Activated naive CD4-positive, alpha-beta T cell treated with anti-CD3 and anti-CD28 coated beads for 36 hours (primary cell): ENCODE measurements around the gene FASTK. TPM values are rescaled to one million over a fixed set of nuclear protein-coding genes. Genes with fewer than 3 reads are reported as not detected.

Experiments
- CTCF ChIA-PET: fragments of 350-600 bp; sonication (Branson Sonifier 250); formaldehyde crosslinking; loops from one replicate; lab custom pipeline; 2021; ENCODE audit warnings: antibody characterized with exemption; lab: Charles Lee
- DNase-seq: peaks from one replicate; pipeline ENCODE4 v3.0.0-alpha.2; 2020
- H3K27ac Mint-ChIP-seq: one replicate; pipeline ENCODE4 v1.8.0; 2021; ENCODE audit warnings: mild to moderate bottlenecking, mixed read lengths
- H3K27me3 Mint-ChIP-seq: one replicate; pipeline ENCODE4 v1.8.0; 2021; ENCODE audit warnings: low read depth, mixed read lengths
- H3K36me3 Mint-ChIP-seq: one replicate; pipeline ENCODE4 v1.8.0; 2021; ENCODE audit warnings: low read depth, mixed read lengths
- H3K4me1 Mint-ChIP-seq: one replicate; pipeline ENCODE4 v1.8.0; 2021; ENCODE audit warnings: low read depth, mixed read lengths
- H3K4me3 Mint-ChIP-seq: one replicate; pipeline ENCODE4 v1.8.0; 2021; ENCODE audit warnings: mild to moderate bottlenecking, moderate library complexity, mixed read lengths
- H3K9me3 Mint-ChIP-seq: one replicate; pipeline ENCODE4 v1.8.0; 2021; ENCODE audit warnings: mixed read lengths
- intact Hi-C: fragments of 100-400 bp; cut with micrococcal nuclease; formaldehyde crosslinking; loops from one replicate; pipeline ENCODE4 v1.15.1; 2023
- total RNA-seq, 2 experiments: library from RNA; stranded (reverse); gene quantifications; one replicate each; pipeline ENCODE4 v1.2.3, GENCODE V29; 2021

Gene FASTK
- total RNA-seq, 2 experiments from 2014 or later = 43.6 to 45.7 TPM

DNA sequence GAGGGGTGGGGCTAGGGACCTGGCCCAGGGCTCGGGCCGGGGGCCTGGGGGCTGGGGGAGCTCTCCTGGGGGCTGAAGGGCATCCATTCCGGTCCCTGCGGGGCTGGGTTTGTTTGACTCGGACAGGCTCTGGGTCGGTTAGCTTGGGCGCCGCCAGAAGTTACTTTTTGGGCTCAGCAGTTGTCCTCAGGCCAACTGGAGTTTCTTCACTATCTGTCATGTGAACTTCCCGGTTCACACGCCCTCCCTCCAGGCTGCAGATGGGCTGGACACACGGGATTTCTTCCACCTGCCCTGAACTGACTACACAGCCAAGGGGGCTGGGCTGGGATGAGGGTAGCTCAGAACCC is 17.4 kb downstream of the FASTK start:
- intact Hi-C loops = no loop called here
- Mint-ChIP-seq H3K27me3 (no peaks in the 10 kb centered on the region), H3K4me3 (no peak overlapping the region), H3K27ac (no peak overlapping the region), H3K4me1 (peaks cover 24% of the 10 kb centered on the region), H3K9me3 (no peaks in the 10 kb centered on the region), H3K36me3 (peaks cover 6% of the 10 kb centered on the region)
- DNase-seq = no peak
- CTCF ChIA-PET = no interaction called here

DNA sequence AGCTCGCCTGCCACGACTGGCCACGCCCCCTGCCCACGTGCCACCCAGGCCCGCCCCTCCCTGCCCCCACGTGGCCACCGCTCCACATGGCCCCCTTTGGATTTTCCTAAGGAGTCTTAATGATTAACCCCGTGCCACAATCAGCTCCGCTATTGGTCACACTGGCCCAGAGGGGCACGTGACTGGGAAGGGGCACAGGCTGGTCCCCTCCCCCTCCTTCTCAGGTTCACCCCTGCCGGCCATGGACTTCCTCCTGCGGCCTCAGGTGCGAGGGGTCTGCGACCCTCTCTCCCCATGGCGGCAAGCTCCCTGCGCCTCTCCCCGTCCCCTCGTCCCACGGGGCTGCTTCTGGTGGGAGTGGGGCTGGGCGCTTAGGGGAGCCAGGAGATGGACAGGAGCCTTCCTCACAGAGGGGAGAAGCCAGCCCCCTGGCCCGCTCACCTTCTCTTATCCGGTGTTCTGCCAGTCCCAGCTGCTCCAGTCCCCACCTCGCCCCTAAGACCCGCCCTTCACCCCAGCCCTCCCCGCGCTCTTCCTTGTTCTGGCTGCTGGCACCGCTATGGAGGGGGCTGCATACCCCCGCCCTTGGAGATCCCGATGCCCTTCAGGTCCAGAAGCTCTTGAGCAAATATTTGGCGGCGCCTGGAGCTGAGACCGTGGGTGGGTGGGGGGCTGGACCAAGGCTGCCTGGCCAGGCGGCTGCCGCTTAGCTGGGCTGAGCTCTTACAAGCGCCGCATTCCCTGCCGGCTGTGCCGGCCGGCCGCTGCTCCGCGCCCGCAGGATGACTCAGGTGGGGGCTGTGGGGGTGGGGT is 18.0 kb downstream of the FASTK start:
- CTCF ChIA-PET = no interaction called here
- H3K4me3 Mint-ChIP-seq = no peak overlapping the region

DNA sequence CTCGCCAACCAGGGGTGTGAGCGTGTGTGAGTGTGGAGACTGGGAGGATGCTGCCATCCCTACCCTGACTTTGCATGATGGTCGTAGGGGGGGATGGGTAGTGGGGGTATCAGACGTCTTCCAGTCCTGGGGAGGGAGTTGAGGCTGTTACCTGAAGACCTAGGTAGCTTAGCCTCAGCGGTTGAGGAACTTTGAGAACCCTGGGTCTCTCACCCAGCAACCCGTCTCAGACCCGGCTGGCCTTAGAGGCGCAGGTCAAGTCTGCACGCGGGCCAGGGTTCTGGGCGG is 18.6 kb downstream of the FASTK start:
- Mint-ChIP-seq H3K27me3 (no peaks in the 10 kb centered on the region), H3K27ac (no peak overlapping the region), H3K4me1 (peaks cover 29% of the 10 kb centered on the region), H3K36me3 (peaks cover 2% of the 10 kb centered on the region), H3K9me3 (no peaks in the 10 kb centered on the region), H3K4me3 (no peak overlapping the region)
- intact Hi-C loops = no loop called here
- DNase-seq = no peak
- CTCF ChIA-PET = no interaction called here

More for the DNA sequence above, 18.0 kb downstream of the FASTK start:
- Mint-ChIP-seq H3K27me3 (no peaks in the 10 kb centered on the region), H3K9me3 (no peaks in the 10 kb centered on the region), H3K27ac (no peak overlapping the region), H3K36me3 (peaks cover 5% of the 10 kb centered on the region), H3K4me1 (peaks cover 24% of the 10 kb centered on the region)
- intact Hi-C loops = no loop called here
- DNase-seq = no peak

DNA sequence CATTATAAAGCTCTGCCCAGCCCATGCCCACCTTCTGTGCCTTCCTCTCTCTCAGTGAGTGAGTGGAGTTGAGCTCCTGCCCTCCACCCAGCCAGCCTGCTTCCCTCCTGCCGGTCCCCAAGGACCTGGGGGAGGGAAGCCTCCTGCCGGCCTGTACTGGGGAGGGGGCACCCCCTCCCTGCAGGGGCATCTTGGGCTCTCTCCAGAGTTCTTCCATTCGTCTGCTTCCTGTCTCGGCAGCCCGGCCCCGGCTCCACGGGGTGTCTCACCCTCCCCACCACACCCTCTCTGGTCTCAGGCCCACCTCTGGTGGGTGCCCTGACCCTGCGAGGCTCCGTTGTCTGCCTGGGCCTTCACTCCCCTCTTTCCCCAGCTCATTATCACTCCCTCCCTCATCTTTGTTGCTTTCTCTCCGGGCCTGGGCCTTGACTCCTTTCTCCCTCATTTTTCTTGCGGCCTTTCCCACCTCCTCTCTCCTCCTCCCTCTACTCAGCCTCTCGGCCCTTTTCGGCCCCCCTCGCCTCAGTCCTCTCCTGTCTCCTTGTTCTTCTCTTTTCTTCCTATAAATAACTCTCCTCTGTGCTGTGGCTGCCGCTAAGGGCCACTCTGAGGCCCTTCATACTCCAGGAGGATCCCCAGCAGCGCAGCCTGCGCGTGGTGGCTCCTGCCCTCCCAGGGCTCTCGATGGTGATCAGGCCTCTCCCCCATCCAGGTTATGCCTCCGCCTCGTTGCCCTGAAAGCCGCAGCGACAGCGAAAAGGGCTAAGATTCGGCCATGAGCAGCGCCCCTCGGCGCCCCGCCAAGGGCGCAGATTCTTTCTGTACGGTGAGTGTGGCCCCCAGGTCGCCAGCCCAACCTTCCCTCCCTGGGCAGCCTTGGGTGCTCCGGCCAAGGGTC is 19.1 kb downstream of the FASTK start:
- Mint-ChIP-seq H3K27ac (no peak overlapping the region), H3K27me3 (no peaks in the 10 kb centered on the region), H3K4me3 (peak overlapping the region; percentile 85), H3K9me3 (no peaks in the 10 kb centered on the region), H3K36me3 (peaks cover 2% of the 10 kb centered on the region), H3K4me1 (peaks cover 35% of the 10 kb centered on the region)
- DNase-seq = no peak
- intact Hi-C loops = no loop called here
- CTCF ChIA-PET = interaction anchor here (0.5 to 1.6 kb wide), 3 partner anchors 12 to 107 kb away, joined by 3 to 9 read pairs (median 3); no protein-coding TSS in a partner anchor

DNA sequence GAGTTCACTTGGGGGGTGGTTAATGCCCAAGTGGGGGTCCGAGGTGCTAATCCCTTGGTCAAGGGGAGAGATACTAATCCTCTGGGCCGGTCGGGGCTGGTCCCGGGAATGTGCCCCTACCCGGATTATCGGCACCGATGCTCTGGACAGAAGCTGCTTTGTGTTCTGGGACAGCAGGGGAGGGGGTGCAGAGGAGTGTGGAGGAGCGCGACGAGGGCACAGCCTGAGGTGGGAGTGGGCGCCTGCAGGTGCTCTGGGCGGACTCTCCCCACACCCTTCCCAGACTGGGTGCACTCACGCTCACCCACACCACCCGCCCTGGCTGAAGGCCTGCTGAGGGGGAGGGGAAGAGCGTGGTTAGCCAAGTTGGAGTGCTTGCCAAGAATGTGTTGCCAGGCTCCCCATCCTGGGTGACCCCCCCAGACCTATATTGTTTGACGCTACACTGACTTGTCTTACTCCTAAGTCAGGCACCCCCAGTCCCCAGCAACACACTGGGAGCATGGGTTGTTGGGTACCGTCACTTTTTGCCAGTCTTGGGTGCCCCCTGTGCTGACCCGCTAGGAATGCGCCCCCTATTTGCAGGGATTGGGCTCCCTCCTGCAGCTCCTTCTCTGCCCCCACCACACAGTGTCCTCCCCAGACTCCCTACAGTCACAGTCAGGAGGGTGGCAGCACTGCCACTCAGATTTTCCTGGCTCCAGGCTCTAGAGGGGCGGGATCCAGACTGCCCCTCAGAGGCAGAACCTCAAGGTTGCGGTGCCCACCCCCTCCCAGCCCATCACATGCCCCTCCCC is 20.0 kb downstream of the FASTK start:
- H3K27ac Mint-ChIP-seq = no peak overlapping the region
- intact Hi-C loops = no loop called here
- CTCF ChIA-PET = interaction anchor here (0.7 to 1.6 kb wide), 4 partner anchors 13 to 190 kb away, joined by 3 to 9 read pairs (median 5); no protein-coding TSS in a partner anchor
- peak; percentile 31 for DNase-seq
- no peaks in the 10 kb centered on the region for H3K27me3 Mint-ChIP-seq
- peaks cover 2% of the 10 kb centered on the region for H3K36me3 Mint-ChIP-seq
- H3K9me3 Mint-ChIP-seq = no peaks in the 10 kb centered on the region
- H3K4me3 Mint-ChIP-seq = peak overlapping the region; percentile 85
- peaks cover 35% of the 10 kb centered on the region for H3K4me1 Mint-ChIP-seq

DNA sequence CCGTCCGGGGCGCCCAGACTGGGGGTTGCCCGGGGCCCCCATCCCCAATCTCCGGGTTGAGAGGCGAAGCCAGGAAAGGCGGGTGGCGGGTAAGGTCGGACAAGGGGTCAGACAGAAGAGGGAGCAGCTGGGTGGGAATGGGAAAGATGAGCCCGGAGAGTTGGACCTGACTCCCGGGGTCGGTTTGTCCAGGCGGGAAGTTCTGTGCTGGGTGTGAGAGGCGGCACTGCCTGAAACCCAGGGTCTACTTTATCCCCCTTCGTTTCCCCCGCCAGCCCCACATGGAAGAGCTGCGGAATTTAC is 20.5 kb downstream of the FASTK start:
- CTCF ChIA-PET = interaction anchor here (0.7 to 1.6 kb wide), 3 partner anchors 13 to 191 kb away, joined by 3 to 9 read pairs (median 7); no protein-coding TSS in a partner anchor
- DNase-seq = no peak
- H3K4me1 Mint-ChIP-seq = peaks cover 35% of the 10 kb centered on the region
- H3K27me3 Mint-ChIP-seq = no peaks in the 10 kb centered on the region
- H3K27ac Mint-ChIP-seq = no peak overlapping the region
- intact Hi-C loops = no loop called here
- H3K4me3 Mint-ChIP-seq = peak overlapping the region; percentile 85
- H3K36me3 Mint-ChIP-seq = no peaks in the 10 kb centered on the region
- no peaks in the 10 kb centered on the region for H3K9me3 Mint-ChIP-seq

DNA sequence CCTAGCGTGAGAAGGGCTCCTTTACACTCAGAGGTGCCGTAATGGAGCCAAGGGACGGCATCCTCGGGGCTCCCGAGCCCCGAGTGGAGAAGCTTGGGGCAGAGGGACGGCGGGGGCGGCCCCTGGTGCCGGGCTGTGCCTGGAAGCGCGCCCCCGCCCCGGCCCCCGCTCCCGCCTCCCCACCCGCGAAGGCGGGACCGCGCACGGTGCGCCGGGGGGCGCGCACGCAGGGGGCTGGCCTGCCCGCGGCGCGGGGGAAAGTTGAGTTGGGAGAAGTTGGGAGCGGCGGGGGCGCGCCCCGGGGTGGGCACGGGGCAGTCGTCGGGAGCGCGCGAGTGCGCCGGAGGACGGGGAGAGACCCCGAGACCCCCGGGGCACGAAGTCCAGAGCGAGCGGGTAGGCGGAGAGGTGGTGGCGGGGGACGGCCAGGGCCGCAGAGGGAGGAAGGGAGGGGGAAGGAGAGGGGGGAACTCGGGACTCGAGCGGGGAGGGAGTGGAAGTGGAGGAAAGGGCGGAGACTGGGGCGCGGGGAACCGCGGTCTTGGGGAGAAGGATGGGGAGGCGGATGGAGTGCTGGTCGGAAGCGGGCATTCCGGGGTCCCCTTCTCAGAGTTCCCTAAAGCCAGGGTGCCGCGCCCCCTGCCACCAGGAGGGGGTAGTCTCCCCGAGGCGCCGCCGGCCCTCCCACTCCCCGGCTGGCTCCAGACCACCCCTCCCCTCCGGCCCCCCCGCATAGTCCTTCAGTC is 21.1 kb downstream of the FASTK start, which contains the start of gene SLC4A2:
SLC4A2 (plus strand) TSS at position 223 of the 746 bp plus-strand sequence. CDS start 2,399 bp downstream, outside the sequence.
- H3K27ac Mint-ChIP-seq = peak within 1 kb of the TSS; percentile 89
- H3K9me3 Mint-ChIP-seq = no peaks in the 10 kb centered on the region
- H3K36me3 Mint-ChIP-seq = no peaks in the 10 kb centered on the region
- peak within 1 kb of the TSS; percentile 85 for H3K4me3 Mint-ChIP-seq
- intact Hi-C loops = loop anchor here (1.0 kb wide), 1 partner anchor 52 kb away; no protein-coding TSS in a partner anchor
- H3K27me3 Mint-ChIP-seq = no peaks in the 10 kb centered on the region
- CTCF ChIA-PET = interaction anchor here (0.8 to 1.6 kb wide), 4 partner anchors 14 to 65 kb away, joined by 4 to 9 read pairs (median 6); no protein-coding TSS in a partner anchor
- DNase-seq = peak; percentile 71
- H3K4me1 Mint-ChIP-seq = peaks cover 35% of the 10 kb centered on the region

DNA sequence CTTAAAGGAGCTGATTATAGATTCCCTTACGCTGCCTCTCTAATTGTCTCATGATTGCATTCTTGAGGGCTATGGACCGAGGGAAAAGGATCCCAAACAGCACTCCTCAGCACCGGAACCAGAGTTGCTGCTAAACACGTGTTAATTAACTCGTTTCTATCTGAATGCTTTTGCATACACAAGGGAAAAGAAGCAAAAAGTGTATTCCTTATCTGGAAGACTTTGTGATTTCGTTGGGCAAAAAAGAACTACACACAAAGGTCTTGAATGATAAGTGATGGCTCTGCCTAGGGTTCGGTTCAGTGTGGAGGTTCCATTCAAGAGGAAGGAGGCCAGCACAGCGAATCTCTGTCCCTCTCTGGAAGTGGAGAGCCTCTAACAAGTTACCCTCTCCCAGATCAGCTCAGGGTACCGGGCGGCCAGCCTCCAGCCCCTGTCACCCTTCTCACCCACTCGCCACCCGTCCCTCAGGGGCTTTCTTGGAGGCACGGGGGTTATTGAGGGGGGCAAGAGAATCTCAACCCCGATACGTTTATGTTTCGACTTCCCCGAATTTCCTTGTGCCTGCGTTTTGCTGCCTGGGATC is 21.7 kb downstream of the FASTK start:
- CTCF ChIA-PET = interaction anchor here (0.6 to 1.2 kb wide), 4 partner anchors 28 to 74 kb away, joined by 3 to 5 read pairs (median 4); no protein-coding TSS in a partner anchor
- no peak for DNase-seq
- Mint-ChIP-seq H3K9me3 (no peaks in the 10 kb centered on the region), H3K27me3 (no peaks in the 10 kb centered on the region), H3K27ac (peak overlapping the region; percentile 89), H3K4me3 (peak overlapping the region; percentile 85), H3K4me1 (peaks cover 35% of the 10 kb centered on the region), H3K36me3 (no peaks in the 10 kb centered on the region)
- intact Hi-C loops = loop anchor here (1.0 kb wide), 8 partner anchors 20 to 291 kb away; partner anchors contain the start of genes ABCB8, ABCF2, CHPF2 and FASTK

DNA sequence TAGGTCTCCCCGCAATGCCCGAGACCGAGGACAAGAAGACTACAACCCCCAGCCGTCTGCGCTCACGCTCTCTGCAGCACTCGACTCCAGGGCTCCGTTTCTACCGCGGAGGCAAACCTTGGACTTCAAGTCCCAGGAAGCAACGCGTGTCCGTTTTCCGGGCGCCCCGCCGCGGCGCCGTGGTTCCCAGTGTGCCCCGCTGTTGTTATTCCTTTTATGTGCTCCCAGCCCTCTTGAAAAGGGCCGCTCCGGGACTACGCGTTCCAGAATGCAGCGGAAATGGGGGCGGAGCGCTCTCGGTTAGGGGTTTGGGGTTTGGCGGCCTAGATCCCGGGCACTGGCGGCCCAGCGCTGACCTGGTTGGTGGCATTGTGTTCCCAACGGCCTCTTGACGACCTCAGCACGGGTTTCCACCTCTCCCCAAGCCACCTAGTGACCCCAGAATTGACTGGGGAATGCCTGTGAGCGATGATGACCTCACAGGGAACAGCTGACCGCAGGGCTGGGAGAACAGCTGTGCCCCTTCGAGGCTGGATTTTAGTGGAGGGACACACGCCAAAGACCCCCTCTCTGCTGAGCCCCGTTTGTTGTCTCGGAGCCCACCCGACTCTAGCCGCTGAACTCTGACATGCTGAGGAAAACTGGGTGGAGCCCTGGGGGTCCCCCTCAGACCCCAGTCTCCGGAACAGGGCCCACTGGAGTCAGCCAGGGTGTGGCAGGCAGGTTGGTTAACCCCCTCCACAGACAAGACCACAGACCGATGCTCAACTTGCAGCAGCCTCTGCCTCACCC is 22.4 kb downstream of the FASTK start:
- DNase-seq = peak; percentile 98

DNA sequence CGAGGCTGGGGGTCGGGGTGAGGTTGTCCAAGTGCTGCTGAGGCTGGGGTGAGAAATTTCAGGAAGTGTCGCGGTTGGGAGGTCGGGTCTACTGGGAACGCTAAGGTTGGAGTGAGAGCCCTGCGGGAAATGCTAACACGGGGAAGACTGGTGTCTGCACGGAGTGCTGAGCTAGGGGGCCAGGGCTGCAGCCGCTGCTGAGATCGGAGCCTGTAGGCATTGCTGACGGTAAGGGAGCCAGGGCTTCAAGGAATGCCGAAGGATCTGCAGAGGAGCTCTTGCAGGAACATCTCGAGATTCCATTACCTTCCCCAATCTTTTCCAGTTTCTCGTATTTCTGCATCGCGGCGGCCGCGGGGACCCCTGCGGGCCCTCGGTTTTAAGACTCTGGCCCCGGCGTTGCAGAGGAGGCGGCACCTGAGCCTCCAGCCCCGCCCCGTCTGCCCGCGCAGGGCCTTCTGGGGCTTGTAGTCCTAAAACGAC is 23.1 kb downstream of the FASTK start, which contains the start of gene CDK5:
CDK5 (minus strand) TSS at position 392 of the 483 bp plus-strand sequence; CDS start at position 343, 49 bp downstream.
- H3K36me3 Mint-ChIP-seq = no peaks in the 10 kb centered on the region
- DNase-seq = no peak
- peaks cover 39% of the 10 kb centered on the region for H3K4me1 Mint-ChIP-seq
- CTCF ChIA-PET = no interaction called here
- no peaks in the 10 kb centered on the region for H3K27me3 Mint-ChIP-seq
- H3K27ac Mint-ChIP-seq = peak within 1 kb of the TSS; percentile 89
- intact Hi-C loops = no loop called here
- H3K9me3 Mint-ChIP-seq = no peaks in the 10 kb centered on the region
- H3K4me3 Mint-ChIP-seq = peak within 1 kb of the TSS; percentile 85

More for the DNA sequence above, 22.4 kb downstream of the FASTK start:
- Mint-ChIP-seq H3K27me3 (no peaks in the 10 kb centered on the region), H3K36me3 (no peaks in the 10 kb centered on the region), H3K4me3 (peak overlapping the region; percentile 85), H3K27ac (peak overlapping the region; percentile 89), H3K9me3 (no peaks in the 10 kb centered on the region), H3K4me1 (peaks cover 35% of the 10 kb centered on the region)
- CTCF ChIA-PET = interaction anchor here (0.6 to 1.2 kb wide), 4 partner anchors 27 to 74 kb away, joined by 3 to 5 read pairs (median 4); no protein-coding TSS in a partner anchor
- intact Hi-C loops = loop anchor here (1.0 kb wide), 7 partner anchors 19 to 292 kb away; partner anchors contain the start of genes ABCB8, ABCF2, CHPF2 and FASTK
